ENCODE data around the gene C12orf57.

The C12orf57 gene

DNA sequence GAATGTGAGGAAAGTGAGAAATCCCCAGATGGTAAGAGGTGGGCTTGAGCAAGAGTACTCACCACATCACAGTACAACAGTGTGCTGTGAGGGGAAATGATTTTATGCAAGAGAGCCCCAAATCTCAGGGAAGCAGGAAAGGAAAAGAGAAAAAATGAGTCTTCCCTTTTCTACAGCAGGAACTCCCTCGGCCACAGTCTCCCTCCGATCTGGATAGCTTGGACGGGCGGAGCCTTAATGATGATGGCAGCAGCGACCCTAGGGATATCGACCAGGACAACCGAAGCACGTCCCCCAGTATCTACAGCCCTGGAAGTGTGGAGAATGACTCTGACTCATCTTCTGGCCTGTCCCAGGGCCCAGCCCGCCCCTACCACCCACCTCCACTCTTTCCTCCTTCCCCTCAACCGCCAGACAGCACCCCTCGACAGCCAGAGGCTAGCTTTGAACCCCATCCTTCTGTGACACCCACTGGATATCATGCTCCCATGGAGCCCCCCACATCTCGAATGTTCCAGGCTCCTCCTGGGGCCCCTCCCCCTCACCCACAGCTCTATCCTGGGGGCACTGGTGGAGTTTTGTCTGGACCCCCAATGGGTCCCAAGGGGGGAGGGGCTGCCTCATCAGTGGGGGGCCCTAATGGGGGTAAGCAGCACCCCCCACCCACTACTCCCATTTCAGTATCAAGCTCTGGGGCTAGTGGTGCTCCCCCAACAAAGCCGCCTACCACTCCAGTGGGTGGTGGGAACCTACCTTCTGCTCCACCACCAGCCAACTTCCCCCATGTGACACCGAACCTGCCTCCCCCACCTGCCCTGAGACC, 8.2 kb upstream of the C12orf57 start:
- H3K27ac ChIP-seq, result peak overlapping the region; percentile 25

DNA sequence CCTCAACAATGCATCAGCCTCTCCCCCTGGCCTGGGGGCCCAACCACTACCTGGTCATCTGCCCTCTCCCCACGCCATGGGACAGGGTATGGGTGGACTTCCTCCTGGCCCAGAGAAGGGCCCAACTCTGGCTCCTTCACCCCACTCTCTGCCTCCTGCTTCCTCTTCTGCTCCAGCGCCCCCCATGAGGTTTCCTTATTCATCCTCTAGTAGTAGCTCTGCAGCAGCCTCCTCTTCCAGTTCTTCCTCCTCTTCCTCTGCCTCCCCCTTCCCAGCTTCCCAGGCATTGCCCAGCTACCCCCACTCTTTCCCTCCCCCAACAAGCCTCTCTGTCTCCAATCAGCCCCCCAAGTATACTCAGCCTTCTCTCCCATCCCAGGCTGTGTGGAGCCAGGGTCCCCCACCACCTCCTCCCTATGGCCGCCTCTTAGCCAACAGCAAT, 7.6 kb upstream of the C12orf57 start:
- no peak overlapping the region for H3K27ac ChIP-seq
- DNase-seq (ENCODE audit: low read depth, low spot score), result no peak

More for the DNA sequence above, 8.2 kb upstream of the C12orf57 start:
- DNase-seq (ENCODE audit: low read depth, low spot score), result no peak

DNA sequence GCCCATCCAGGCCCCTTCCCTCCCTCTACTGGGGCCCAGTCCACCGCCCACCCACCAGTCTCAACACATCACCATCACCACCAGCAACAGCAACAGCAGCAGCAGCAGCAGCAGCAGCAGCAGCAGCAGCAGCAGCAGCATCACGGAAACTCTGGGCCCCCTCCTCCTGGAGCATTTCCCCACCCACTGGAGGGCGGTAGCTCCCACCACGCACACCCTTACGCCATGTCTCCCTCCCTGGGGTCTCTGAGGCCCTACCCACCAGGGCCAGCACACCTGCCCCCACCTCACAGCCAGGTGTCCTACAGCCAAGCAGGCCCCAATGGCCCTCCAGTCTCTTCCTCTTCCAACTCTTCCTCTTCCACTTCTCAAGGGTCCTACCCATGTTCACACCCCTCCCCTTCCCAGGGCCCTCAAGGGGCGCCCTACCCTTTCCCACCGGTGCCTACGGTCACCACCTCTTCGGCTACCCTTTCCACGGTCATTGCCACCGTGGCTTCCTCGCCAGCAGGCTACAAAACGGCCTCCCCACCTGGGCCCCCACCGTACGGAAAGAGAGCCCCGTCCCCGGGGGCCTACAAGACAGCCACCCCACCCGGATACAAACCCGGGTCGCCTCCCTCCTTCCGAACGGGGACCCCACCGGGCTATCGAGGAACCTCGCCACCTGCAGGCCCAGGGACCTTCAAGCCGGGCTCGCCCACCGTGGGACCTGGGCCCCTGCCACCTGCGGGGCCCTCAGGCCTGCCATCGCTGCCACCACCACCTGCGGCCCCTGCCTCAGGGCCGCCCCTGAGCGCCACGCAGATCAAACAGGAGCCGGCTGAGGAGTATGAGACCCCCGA, 7.0 kb upstream of the C12orf57 start:
- DNase-seq (ENCODE audit: low read depth, low spot score), result no peak
- H3K27ac ChIP-seq, result peak overlapping the region; percentile 60

DNA sequence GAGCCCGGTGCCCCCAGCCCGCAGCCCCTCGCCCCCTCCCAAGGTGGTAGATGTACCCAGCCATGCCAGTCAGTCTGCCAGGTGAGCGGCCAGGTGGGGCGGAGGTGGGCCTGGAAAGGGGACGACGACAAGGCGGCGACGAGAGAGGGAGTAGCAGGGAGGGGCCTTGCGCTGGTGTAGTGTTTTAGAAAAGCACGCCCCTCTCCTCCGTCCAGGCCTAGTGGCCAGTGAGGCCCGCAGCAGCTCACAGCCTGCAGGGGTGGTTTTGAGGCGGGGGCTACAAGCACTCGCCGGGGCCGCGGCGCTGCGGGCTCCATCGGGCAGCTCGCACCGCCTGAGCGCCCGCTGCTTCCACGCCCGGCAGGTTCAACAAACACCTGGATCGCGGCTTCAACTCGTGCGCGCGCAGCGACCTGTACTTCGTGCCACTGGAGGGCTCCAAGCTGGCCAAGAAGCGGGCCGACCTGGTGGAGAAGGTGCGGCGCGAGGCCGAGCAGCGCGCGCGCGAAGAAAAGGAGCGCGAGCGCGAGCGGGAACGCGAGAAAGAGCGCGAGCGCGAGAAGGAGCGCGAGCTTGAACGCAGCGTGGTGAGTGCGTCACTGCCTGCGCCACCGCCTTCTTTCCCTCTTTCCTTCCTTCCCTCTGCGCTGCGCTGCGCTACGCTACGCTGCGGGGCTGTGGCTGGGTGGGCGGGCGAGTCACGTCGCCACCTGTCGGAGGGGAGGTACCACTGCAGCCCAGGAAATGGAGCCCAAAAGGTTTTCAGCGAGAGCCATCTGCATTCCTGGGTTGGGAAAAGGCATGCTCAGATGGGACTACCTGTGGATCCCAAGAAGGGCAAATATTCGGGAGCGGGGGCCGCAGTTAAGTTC, 6.1 kb upstream of the C12orf57 start:
- peak overlapping the region; percentile 60 for H3K27ac ChIP-seq
- peak; percentile 82 for DNase-seq (ENCODE audit: low read depth, low spot score)

DNA sequence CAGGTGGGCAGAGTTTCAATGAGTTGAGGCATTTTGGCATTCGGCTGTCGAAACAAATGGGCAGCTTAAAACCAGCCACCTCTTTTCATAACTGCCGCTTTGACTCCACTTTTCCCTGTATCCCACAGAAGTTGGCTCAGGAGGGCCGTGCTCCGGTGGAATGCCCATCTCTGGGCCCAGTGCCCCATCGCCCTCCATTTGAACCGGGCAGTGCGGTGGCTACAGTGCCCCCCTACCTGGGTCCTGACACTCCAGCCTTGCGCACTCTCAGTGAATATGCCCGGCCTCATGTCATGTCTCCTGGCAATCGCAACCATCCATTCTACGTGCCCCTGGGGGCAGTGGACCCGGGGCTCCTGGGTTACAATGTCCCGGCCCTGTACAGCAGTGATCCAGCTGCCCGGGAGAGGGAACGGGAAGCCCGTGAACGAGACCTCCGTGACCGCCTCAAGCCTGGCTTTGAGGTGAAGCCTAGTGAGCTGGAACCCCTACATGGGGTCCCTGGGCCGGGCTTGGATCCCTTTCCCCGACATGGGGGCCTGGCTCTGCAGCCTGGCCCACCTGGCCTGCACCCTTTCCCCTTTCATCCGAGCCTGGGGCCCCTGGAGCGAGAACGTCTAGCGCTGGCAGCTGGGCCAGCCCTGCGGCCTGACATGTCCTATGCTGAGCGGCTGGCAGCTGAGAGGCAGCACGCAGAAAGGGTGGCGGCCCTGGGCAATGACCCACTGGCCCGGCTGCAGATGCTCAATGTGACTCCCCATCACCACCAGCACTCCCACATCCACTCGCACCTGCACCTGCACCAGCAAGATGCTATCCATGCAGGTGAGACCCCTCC, 5.2 kb upstream of the C12orf57 start:
- DNase-seq (ENCODE audit: low read depth, low spot score), result no peak
- peak overlapping the region; percentile 60 for H3K27ac ChIP-seq

DNA sequence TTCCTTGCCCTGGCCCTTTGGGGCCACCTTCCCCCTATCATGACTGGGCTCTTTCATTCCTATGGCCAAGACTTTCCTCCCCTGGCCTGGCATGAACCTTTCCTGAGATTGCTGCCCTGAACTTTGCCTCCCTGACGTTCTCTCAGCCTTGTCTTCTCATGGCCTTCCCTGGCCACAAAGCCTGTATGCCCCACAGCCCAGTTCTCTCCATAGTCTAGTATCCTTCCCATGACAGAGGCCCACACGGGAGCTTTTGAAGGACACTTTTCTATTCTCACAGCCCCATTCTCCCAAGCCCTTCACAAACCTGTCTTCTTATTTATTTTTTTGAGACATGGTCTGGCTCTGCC, 4.7 kb upstream of the C12orf57 start:
- H3K27ac ChIP-seq, result no peak overlapping the region
- no peak for DNase-seq (ENCODE audit: low read depth, low spot score)

DNA sequence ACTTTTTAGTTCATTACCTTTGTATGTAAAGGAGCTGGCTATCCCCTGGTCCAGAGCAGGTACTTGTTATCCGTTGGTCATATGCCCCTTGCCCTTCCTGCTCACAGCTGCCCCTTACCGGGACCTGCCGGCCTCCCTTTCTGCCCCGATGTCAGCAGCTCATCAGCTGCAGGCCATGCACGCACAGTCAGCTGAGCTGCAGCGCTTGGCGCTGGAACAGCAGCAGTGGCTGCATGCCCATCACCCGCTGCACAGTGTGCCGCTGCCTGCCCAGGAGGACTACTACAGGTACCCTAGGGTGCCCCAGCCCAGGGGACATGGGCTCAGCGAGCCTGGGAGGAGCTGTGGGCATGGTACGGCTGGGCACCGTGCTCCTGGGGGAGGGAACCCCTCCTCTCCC, 2.6 kb upstream of the C12orf57 start:
- DNase-seq (ENCODE audit: low read depth, low spot score), result no peak
- H3K27ac ChIP-seq, result no peak overlapping the region

DNA sequence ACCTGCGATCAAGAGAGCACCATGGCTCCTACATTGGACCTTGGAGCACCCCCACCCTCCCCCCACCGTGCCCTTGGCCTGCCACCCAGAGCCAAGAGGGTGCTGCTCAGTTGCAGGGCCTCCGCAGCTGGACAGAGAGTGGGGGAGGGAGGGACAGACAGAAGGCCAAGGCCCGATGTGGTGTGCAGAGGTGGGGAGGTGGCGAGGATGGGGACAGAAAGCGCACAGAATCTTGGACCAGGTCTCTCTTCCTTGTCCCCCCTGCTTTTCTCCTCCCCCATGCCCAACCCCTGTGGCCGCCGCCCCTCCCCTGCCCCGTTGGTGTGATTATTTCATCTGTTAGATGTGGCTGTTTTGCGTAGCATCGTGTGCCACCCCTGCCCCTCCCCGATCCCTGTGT, 2.0 kb upstream of the C12orf57 start:
- no peak for DNase-seq (ENCODE audit: low read depth, low spot score)
- no peak overlapping the region for H3K27ac ChIP-seq

DNA sequence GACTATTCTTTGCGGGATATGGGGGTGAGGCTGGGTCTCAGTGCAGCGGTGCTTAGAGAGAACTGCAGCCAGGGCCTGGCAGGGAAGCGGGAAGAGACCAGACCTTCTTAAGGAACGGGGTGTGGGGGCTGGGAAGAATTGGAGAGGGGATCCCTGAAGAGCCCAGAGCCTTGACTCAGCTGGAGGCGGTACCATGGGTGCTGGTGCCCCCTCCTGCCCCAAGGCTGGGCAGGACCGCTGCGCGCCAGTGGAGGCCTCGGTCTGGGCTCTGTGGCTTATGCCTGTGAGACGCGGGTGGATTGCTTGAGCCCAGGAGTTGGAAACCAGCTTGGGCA, 1.5 kb upstream of the C12orf57 start:
- peak overlapping the region; percentile 88 for H3K27ac ChIP-seq
- DNase-seq (ENCODE audit: low read depth, low spot score), result no peak

DNA sequence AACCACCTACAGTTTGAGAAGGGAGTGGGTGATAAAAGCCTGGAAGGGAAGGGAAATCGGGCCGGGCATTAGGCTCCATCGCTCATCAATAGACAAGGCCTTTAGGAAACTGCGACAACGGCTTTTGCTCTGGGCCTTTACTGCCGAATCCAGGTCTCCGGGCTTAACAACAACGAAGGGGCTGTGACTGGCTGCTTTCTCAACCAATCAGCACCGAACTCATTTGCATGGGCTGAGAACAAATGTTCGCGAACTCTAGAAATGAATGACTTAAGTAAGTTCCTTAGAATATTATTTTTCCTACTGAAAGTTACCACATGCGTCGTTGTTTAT, 467 bp upstream of the C12orf57 start:
- H3K27ac ChIP-seq, result peak overlapping the region; percentile 88
- peak; percentile 62 for DNase-seq (ENCODE audit: low read depth, low spot score)

DNA sequence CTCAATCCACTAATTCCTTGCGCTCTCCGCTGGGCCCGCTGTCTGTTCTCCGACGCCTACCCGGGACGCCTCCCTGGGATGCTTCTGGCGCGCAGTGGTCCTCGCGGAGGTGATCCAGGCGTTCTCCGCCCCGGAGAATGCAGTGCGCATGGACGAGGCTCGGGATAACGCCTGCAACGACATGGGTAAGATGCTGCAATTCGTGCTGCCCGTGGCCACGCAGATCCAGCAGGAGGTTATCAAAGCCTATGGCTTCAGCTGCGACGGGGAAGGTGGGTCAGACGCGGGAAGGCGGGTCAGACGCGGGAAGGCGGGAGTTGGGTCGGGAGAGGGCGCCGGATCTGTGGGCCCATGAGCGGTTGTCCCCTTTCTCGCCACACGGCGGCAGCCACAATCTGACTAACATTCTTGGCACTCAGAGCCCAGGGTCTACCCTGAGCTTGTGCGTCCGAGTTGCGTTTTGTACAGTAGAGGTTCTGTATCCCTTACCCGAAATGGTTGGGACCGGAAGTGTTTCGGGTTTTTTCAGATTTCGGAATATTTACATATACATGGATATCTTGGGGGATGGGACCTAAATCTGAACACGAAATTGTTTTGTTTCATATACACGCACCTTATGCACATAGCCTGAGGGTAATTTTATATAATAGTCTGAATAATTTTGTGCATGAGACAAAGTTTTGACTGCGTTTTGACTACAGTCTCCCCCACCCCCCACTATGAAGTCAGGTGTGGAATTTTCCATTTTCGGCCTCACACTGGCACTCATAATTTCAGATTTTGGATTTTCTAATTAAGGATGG, 762 bp downstream of the C12orf57 start:
- H3K27ac ChIP-seq, result peak overlapping the region; percentile 88
- DNase-seq (ENCODE audit: low read depth, low spot score), result peak; percentile 59

DNA sequence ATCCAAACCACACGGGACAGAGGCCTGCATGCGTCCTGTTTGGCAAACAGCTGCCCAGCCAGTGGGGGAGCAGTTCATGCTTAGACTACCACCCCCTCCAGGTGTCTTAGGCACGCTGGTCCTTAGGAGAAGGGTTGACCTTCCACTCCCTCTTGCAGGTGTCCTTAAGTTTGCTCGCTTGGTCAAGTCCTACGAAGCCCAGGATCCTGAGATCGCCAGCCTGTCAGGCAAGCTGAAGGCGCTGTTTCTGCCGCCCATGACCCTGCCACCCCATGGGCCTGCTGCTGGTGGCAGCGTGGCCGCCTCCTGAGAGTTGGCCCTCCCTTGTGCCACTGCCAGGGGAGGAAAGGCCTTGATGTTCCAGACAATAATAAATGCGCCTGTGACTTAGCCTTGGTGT, 1.8 kb downstream of the C12orf57 start:
- no peak for DNase-seq (ENCODE audit: low read depth, low spot score)
- peak overlapping the region; percentile 88 for H3K27ac ChIP-seq

DNA sequence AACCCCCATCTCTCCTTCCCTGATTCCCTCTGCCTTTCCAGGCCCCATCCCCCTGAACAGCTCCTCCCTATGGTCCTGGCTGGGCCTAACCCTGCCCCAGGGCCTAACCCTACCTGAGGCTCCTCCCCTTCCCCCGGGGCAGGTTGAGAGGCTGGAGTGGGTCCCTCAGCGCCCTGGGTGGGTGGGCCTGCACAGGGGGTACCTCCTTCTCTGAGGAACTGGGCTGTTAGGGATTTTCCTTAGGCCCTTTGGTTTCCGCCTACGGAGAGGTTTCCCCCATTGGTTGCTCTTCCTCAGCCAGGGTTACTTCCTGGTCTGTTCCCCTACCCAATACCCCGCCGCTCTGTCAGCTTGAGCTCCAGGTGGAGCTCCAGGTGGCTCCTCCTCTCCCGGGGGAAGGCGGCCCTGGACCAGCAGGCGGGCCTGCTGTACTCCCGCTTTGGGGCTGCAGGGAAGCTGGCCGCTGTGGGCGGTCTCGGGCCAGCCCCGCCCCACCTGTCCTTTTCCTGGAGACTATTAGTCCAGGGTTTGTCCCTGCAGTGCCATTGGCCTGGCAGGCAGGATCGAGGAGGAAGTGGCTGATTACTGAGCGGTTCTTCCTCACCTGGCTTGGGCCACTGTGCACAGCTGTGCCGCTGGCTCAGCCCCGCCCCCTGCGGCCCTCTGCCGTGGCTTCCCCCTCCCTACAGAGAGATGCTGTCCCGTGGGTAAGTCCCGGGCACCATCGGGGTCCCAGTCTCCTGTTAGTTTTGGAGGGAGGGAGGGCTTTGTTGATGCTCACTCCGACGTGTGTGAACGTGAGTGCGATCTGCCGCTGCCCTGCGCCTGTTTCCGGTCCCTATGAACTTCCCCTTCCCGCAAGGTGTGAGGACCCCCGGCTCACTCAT, 2.5 kb downstream of the C12orf57 start:
- peak; percentile 92 for DNase-seq (ENCODE audit: low read depth, low spot score)
- peak overlapping the region; percentile 88 for H3K27ac ChIP-seq

DNA sequence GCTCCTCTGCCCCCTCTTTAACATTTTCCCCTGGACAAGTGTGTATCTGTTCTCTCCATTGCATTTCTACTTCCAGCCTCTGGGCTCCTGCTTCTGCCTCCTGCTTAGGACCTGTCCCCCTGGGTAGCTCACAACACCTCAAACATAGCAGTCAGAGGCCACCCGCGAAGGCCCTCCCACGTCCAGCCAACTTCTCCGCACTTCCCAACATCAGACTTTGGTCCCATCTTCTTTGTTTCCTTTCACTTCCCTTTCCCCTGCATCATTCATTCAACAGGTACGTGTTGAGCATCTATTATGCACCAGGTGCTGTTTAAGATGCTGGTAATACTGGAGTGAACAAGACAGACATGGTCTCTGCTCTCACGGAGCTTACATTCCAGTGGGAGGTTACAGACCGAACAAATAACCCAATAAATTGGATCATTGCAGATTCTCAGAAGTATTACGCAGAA, 3.1 kb downstream of the C12orf57 start:
- no peak for DNase-seq (ENCODE audit: low read depth, low spot score)
- peak overlapping the region; percentile 88 for H3K27ac ChIP-seq

DNA sequence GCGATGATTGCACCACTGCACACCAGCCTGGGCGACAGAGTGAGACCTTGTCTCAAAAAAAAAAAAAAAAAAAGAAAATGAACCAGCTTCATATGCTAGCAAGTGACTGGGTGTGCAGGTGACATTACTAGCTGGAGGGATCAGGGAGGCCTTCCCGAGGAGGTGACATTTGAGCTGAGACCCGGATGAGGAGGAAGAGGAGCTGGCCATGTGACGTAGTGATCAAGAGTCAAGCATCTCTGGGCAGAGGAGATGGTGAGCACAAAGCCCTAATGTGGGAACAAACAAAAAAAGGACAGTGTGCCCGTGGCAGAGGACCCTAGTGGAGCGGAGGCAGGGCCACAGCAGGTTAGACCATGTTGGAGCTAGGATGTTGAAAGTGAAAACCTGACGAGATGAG, 3.8 kb downstream of the C12orf57 start:
- no peak overlapping the region for H3K27ac ChIP-seq
- no peak for DNase-seq (ENCODE audit: low read depth, low spot score)

DNA sequence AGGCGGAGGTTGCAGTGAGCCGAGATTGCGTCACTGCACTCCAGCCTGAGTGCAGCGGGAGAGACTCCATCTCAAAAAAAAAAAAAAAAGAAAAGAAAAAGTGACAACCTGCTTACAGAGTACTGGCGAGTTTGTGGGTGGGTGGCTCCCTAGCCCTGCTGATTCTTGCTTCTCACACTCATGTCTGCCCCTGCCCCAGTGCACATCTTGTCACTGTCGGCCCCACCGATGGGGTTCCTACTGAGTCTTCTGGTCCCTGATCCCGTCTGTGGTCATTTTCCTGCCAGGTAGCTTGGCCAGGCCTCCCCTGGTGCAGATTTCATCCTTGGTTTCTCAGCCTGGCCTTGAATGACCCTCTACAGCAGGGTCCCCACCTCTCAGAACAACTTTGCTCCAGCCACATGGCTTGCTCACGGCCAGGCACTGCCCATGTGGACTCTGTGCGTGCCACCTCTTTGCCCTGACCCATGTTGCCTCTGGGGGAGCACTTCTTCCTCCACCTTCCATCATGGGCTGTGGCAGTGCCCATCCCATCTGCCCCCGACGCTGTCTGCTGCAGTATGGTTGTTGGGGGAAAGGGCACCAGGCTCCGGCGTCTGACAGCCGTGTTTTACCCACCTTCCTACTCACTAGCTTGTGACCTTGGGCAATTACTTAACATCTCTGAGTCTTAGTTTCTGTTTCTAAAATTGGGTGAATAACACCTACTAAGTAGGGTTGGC, 5.2 kb downstream of the C12orf57 start:
- DNase-seq (ENCODE audit: low read depth, low spot score), result no peak
- no peak overlapping the region for H3K27ac ChIP-seq

DNA sequence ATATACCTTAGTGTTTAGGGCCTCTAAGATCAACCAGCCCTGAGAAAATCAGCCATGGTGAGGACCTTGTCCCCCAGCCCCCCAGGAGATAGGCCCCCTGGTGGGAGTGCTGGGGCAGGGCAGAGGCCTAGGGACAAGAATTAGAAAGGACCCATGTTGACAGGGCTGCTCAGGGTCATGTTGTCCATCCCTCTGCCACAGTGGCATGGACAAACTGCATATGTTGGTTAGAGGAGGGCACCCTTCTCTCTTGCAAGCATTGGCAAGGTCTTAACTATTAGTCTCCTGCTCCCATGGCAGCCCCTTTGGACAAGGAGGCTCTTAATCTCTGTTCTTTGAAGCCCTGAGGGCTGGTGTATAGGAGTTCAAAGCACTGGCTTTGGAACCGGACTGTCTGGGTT, 6.6 kb downstream of the C12orf57 start:
- no peak overlapping the region for H3K27ac ChIP-seq
- DNase-seq (ENCODE audit: low read depth, low spot score), result no peak
